GM21367 (cell line): ENCODE measurements around the gene IL10RB.
"Not testable (repeated sequence)": the region's sequence is repeated elsewhere in the genome, so short reads cannot be mapped to it uniquely, and the experiment has no call there.

Experiments used
- ATAC-seq: cut with Tn5 transposase; IDR thresholded peaks from one replicate; pipeline ENCODE4 v1.9.1; 2021; ENCODE audit not compliant: unreplicated experiment

Gene IL10RB

DNA sequence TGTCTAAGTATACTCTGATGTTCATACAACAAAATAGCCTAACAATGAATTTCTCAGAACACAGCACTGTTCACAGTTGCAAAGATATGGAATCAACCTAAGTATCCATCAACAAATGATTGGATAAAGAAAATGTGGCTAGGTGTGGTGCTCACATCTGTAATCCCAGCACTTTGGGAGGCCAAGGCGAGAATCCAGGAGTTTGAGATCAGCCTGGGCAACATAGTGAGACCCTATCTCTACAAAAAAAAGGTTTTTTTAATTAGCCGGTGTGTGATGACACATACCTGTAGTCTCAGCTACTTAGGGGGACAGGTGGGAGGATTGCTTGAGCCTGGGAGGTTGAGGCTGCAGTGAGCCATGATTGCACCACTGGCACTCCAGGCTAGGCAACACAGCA lies 25.8 kb upstream of the IL10RB start:
- no peak for ATAC-seq

DNA sequence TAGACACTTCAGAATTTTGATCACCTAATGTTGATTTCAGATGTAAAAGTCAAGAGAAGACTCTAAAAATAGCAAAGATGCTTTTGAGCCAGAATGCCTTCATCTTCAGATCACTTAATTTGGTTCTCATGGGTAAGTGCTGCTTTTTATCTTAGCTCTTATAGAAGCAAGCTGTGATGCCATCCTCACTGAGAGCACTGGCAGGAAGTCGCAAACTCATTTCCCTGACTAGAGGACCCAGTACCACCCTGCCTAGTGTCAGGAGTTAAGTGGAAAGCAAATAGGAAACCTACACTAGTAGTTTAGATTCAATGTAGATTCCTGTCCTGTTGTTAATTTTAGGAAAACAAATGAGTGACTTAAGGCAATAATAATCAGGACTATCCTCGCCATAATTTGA lies 24.3 kb upstream of the IL10RB start:
- no peak for ATAC-seq

DNA sequence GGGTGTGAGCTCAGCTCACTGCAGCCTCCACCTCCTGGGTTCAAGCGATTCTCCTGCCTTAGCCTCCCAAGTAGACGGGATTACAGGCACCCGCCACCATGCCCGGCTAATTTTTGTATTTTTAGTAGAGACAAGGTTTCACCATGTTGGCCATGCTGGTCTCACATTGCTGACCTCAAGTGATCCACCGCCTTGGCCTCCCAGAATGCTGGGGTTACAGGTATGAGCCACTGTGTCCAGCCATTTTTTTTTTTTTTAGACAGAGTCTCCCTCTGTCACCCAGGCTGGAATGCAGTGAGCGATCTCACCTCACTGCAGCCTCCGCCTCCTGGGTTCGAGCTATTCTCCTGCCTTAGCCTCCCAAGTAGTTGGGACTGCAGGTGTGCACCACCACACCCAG lies 23.3 kb upstream of the IL10RB start:
- not testable (repeated sequence) for ATAC-seq

DNA sequence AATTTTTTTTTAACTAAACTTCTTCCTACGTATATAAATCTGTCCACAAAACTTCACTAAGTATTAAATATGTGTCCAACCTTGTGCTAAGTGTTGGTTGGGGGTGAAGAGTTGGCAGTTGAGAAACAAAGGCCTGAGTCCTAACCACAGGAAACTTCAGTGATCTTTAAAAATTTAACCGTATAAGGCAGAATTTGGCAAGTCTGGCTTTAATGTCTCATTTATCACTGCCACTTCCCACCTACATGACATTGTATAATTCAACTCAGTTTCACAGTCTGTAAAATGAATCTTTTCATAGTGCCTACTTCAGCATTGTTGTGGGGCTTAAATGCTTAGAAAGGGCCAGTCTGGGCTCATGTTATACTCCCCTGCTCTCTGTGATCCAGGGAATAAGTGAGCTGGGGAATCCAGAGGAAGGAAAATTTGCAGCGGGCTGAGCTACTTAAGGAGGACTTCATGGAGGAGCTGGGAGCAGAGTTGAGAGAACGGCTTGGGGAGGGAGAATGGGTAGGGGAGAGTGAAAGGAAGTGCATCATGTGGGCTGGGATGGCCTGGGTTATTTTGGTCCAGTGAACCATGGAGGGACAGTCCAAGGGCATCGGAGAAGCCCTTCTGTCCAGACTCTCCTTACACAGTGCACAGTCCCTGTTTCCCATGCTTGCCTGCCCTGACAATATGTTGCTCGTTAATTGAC lies 21.9 kb upstream of the IL10RB start:
- ATAC-seq, result no peak

GRCh38 chr21:33244779-33245105 lies 21.4 kb upstream of the IL10RB start:
- no peak for ATAC-seq

DNA sequence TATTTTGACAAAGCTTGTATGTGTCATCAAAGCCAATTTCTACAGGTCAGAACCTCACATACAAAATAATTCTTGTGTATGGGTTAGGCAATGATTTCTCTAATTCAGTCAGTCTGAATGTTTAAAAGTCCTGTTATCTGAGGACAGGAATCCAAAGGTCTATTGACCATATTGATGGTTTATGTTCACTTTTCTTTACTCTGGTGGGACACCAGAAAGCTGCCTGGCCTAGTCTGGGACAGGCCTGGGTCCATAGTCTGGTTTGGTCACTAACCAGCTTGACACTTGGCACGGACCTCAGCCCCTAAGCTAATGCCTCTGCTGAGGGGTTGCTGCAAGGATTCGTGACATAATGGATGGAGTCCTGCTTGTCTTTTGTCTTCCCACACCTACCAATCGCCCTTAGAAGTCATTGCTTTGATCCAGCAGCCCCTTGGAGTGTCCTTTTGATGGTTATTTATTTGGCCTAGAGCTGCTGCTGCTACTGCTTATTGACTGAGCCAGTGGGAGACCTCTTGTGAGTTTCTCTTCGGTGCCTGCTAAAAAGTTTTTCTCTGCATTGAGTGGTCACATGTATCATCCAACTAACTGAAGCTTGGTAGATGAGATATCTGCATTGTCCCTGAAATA lies 20.8 kb upstream of the IL10RB start:
- no peak for ATAC-seq

DNA sequence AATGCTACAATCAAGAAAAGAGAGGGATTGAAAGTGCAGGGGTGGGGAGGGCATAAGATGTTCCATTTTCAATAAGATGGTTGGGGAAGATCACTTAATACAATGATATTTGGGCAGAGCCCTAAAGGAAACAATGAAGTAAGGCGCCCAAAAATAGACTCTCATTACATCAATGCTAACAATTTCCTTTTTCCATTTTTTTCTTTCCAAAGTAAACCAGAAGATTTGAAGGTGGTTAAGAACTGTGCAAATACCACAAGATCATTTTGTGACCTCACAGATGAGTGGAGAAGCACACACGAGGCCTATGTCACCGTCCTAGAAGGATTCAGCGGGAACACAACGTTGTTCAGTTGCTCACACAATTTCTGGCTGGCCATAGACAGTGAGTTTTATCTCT lies 19.7 kb upstream of the IL10RB start:
- no peak for ATAC-seq

GRCh38 chr21:33246963-33247362 lies 19.2 kb upstream of the IL10RB start:
- no peak for ATAC-seq

- ATAC-seq, result no peak
Measured at GRCh38 chr21:33247599-33247998, 18.6 kb upstream of the IL10RB start.

DNA sequence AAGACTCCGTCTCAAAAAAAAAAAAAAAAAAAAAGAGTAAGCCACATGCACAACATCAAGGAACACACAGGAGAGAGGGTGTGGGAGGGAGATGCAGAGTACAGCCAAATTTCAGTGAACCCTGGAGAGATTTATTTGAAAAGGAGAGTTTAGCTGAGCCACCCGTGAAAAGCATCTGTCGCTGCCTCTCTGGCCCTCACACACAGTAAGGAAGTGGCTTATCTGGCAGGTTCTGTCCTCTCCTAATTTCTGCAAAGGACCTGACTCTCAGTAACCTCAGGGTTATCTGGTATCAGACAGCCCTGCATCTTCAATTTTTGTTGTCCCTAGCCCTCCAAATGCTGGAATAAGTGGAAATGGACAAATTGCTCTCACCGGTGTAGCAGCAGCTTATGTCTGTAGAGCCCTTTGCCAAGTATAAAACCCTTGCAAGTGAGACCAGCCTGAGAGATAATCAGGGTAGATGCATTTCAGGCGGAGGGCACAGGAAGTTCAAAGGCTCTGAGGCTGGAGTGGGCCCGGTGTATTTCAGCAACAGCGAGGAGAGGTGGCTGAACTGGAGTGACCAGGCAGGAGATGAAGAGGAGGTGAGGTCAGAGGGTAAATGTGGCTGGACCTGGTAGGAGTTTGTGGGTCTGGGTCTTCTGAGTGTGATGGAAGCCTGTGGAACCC lies 16.7 kb upstream of the IL10RB start:
- ATAC-seq, result no peak

- no peak for ATAC-seq
Measured at GRCh38 chr21:33251119-33251518, 15.0 kb upstream of the IL10RB start.

DNA sequence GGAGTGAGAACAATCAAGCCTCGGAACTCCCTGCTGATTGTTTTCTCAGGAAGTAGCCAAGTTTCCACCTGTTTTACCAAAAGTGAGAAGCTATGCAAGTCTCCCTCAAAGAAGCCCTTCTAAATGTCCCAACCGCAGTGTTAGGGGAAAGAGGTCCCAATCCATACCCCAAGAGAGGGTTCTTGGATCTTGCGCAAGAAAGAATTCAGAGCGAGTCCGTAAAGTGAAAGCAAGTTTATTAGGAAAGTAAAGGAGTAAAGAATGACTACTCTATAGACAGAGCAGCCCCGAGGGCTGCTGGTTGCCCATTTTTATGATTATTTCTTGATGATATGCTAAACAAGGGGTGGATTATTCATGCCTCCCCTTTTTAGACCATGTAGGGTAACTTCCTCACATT lies 12.8 kb upstream of the IL10RB start:
- ATAC-seq, result not testable (repeated sequence)

- no peak for ATAC-seq
Measured at GRCh38 chr21:33254766-33255165, 11.4 kb upstream of the IL10RB start.

DNA sequence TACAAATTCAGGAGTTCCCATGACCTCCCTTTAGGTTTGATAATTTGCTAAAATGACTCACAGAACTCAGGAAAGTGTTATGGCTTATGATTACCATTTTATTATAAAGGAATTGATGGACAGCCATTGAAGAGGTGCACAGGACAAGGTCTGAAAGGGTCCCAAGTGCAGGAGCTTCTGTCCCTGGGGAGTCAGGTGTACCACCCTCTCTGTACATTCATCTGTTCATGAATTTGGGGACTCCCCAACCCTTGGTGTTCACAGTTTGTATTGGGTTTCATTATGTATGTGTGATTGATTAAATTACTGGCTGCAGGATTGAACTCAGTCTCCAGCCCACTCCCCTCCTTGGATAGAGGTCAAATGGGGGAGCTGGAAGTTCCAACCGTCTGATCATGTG lies 10.8 kb upstream of the IL10RB start:
- no peak for ATAC-seq

DNA sequence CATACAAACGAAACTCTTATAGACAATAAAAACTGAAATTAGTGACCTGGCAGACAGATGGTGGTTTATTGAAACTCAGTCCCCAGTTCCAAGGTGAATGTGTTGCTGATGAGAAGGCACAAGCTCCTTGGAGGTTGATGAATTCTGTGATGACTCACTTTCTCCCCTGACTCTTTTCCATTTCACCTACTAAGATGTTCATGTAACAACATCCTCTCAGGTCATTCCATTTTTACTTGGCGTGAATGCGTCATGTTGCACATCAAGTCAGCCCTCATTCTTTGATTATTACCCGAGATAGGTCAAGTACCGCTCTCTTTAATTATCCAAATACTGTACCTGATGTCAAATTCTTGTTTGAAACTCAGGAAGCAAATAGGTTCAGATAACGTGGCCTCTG lies 10.1 kb upstream of the IL10RB start:
- no peak for ATAC-seq

GRCh38 chr21:33257094-33257803 lies 8.9 kb upstream of the IL10RB start:
- no peak for ATAC-seq

- ATAC-seq, result no peak
Measured at GRCh38 chr21:33258475-33258874, 7.7 kb upstream of the IL10RB start.

- no peak for ATAC-seq
Measured at GRCh38 chr21:33259428-33259827, 6.7 kb upstream of the IL10RB start.

DNA sequence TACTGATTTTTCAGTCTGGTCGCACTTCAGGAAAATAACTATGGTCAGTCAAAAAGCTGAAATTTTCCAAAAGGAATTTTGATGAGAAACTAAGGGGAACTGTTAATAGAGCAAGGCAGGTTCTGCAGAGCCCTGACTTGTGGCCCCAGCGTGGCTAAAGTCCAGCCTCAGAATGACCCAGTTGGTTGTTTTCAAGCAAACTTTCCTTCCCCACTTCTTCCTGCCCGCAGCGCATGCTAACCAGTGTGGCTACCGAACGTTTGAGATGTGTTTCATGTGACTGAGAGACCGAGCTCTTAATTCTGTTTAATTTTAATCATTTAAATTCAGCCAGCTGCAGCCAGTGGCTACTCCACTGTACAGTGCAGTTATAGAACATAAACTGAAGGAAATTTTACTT lies 6.2 kb upstream of the IL10RB start:
- no peak for ATAC-seq

GRCh38 chr21:33261635-33262034 lies 4.5 kb upstream of the IL10RB start:
- no peak for ATAC-seq

- no peak for ATAC-seq
Measured at GRCh38 chr21:33262921-33263320, 3.2 kb upstream of the IL10RB start.

- ATAC-seq, result no peak
Measured at GRCh38 chr21:33264561-33264960, 1.6 kb upstream of the IL10RB start.
